Stimulated activated CD4-positive, alpha-beta T cell treated with anti-CD3 and anti-CD28 coated beads, Interleukin-4, amount 100 ng/mL, for 1 hour (primary cell): Measurements from ENCODE around the gene ECD.
A peak's percentile ranks its signal among the peaks of the same experiment; 100 is the strongest.

Source experiments
- DNase-seq: peaks from one replicate; pipeline ENCODE4 v3.0.0-alpha.2; 2020

Gene ECD

DNA sequence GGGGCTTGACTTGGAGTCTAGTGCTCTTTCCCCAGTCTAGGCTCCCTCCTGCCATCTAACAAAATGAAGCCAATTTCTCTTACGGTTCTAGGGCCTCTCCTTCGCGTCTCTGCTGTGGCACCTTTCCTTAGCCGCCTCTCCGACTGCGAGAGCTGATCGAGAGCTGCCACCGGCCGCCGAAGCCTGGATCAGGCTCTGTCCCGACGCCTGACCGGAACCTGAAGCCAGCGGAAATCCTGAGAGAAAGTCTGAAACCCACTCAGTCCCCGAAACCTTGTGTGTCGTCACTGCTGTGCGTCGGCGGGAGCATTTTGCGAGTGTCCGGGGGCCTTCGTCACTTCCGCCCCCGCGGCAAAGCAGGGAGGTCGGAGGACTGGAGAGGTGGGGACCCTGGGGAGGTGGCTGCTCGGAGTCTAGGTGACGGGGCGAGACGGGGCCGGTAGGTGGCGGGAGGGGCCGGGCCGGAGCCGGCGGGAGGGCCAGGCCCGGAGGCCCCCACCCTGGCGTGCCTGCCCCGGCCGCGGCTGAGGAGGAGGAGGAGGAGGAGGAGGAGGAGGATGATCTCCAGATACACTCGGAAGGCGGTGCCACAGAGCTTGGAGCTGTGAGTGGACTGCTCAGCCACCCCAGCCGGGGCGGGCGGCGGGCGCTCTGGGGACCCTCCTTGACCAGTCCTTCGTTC, at the start of gene ECD, which contains the start of gene FAM149B1:
Gene ECD (minus strand): TSS at position 226 of the 682 bp plus-strand sequence. CDS start 4,071 bp downstream, outside the sequence.
Gene FAM149B1 (plus strand): TSS at position 337 of the 682 bp plus-strand sequence. CDS start 221 bp downstream, at position 558.
- peak; percentile 94 for DNase-seq

- DNase-seq = no peak
These were observed 47.9 kb upstream of the ECD start for GRCh38 chr10:73215749-73216148.

GRCh38 chr10:73211106-73211811, 43.5 kb upstream of the ECD start:
- no peak for DNase-seq

- DNase-seq = no peak
These were observed 42.7 kb upstream of the ECD start for GRCh38 chr10:73210395-73211105.

DNA sequence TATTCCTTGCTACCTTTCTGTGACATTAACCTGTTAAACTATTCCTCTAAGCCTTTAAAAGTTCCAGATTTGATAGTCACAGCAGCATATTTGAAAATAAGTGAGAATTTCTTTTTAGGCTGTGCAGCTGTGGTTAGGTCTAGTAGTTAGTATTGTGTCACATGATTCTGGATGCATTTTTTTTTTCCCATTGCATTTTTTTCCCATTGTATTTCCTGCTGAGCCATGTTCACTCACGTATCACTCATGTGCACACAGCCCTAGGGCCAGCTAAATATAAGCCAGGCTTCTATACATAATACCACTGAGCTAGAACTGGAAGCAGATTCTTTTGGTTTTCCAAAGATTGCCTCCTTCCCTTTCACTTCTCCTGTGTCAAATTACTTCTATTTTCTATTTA, 41.9 kb upstream of the ECD start:
- DNase-seq = no peak

GRCh38 chr10:73207883-73208282, 40.1 kb upstream of the ECD start:
- no peak for DNase-seq

DNA sequence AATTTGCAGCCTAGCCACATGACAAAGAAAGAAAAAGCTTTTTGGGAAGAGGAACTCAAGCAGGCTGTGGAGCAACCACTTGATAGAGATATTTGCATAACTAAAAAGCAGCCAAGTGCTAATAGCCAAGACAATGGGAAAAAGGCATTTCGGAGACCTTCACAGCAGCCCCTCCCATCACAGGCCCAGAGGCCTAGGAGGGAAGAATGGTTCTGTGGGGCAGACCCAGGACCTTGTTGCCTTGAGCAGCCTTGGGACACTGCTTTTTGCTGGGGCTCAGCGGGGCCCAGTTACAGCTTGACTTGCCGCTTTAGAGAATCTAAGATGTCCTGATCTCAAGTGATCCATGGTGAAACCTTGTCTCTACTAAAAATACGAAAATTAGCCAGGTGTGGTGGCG, 38.6 kb upstream of the ECD start:
- DNase-seq = no peak

DNA sequence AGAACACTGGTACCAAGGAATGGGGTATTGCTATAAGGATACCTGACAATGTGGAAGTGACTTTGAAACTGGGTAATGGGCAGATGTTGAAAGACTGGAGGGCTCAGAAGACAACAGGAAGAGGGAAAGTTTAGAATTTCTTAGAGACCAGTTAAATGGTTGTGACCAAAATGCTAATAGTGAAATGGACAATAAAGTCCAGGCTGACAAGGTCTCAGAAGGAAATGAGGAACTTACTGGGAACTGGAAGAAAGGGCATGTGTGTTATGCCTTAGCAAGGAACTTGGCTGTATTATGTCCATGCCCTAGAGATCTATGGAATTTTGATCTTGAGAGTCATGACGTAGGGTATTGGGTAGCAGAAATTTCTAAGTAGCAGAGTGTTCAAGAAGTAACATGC, 38.1 kb upstream of the ECD start:
- no peak for DNase-seq

- no peak for DNase-seq
These were observed 37.3 kb upstream of the ECD start for GRCh38 chr10:73205081-73205480.

DNA sequence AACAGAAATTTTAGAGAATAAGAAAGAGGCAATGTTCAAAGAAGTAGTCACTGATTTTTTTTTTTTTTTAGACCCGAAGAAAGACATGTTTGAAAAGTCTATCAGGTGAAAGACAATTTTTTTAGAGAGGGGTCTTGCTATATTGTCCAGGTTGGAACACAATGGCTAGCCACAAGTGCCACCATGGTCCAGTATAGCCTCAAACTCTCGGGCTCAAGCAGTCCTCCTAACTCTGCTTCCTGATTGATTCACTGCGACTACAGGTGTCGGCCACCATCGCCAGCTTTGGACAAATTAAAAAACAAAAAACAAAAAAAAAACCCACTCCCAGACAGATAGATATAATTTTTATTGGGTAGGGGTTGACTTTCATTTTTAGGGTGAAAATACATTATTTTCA, 22.4 kb upstream of the ECD start:
- no peak for DNase-seq

GRCh38 chr10:73186266-73186665, 18.5 kb upstream of the ECD start:
- DNase-seq = no peak

- no peak for DNase-seq
These were observed 16.0 kb upstream of the ECD start for GRCh38 chr10:73183667-73184281.

GRCh38 chr10:73182568-73182967, 14.8 kb upstream of the ECD start:
- no peak for DNase-seq

- DNase-seq = no peak
These were observed 6.5 kb upstream of the ECD start for GRCh38 chr10:73174148-73174925.

- DNase-seq = no peak
These were observed 5.1 kb upstream of the ECD start for GRCh38 chr10:73172867-73173266.

DNA sequence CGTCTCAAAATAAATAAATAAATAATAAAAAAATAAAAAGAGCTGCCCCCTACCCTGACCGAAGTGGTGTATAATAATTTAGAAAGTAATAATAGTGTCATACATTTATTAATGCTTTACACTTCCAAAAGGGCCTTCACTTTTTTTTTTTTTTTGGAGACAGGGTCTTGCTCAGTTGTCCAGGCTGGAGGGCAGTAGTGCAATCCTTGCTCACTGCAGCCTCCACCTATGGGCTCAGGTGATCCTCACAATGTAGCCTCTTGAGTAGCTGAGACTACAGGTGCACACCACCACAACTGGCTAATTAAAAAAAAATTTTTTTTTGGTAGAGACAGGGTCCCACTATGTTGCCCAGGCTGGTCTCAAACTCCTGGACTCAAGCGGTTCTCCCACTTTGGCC, 1.5 kb upstream of the ECD start:
- no peak for DNase-seq

- DNase-seq = no peak
These were observed 626 bp upstream of the ECD start for GRCh38 chr10:73168465-73168803.

DNA sequence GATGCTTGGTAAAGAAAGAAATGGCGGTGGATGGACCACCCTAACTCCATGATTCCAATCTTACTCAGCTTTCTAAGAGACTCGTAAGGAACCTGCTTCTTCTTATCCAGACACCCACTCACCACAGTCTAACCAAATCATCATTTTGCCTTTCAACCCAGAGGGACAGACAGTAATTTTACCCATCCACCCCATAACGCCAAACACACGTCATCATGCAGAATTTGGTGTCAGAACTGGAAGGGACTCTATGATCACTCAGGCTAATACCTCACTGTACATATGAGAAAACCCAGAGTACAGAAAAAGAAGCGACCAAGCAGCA, 388 bp downstream of the ECD start:
- DNase-seq = no peak

DNA sequence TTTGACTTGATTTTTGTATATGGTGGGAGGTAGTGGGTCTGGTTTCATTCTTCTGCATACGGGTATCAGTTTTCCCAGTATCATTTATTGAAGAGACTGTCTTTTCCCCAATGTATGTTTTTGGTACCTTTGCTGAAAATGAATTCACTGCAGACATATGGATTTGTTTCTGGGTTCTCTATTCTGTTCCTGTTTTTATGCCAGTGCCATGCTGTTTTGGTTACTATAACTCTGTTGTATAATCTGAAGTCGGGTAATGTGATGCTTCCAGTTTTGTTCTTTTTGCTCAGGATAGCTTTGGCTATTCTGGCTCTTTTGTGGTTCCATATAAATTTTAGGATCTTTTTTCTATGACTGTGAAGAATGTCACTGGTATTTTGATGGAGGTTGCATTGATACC, 836 bp downstream of the ECD start:
- no peak for DNase-seq

- no peak for DNase-seq
These were observed 4.7 kb downstream of the ECD start for GRCh38 chr10:73163096-73163495.

DNA sequence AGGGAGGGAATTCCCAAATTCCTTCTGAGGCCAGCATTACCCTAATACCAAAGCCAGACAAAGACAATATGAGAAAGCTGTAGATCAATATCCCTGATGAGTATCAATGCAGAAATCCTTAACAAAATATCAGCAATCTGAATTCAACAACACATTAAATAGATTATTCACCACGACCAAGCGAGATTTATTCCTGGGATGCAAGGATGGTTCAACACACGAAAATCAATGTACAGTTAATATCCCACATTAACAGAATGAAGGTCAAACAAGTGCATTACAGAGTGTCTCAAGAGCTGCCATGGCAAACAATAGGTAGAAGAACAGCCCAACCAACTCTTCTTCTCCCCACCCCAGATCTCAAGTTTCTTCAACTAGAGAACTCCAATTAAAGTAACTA, 6.1 kb downstream of the ECD start:
- no peak for DNase-seq

DNA sequence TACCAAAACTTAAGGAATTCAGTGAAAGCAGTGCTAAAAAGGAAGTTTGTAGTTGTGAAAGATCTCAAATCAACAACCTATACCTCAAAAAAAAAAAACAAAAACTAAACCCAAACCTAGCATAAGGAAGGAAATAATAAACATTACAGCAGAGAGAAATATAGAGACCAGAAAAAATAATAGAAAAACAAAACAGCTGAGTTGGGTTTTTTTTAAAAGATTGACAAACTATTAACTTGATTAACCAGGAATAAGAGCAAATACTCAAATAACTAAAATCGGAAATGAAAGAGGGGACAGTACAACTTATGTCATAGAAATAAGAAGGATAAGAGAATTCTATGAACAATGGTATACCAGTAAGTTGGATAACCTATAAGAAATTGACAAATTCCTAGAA, 6.7 kb downstream of the ECD start:
- no peak for DNase-seq

- peak; percentile 56 for DNase-seq
These were observed 8.7 kb downstream of the ECD start for GRCh38 chr10:73159038-73159648.
